Large intestine (tissue), 3 donors: ENCODE results near the gene RSPH6A. TPM values are rescaled to one million over a fixed set of nuclear protein-coding genes. Genes with fewer than 3 reads are reported as not detected.
"Not testable (repeated sequence)": the region's sequence is repeated elsewhere in the genome, so short reads cannot be mapped to it uniquely, and the experiment has no call there.

ENCODE experiments used
- DNase-seq, 2 donors: peaks; one replicate each; pipeline versions ENCODE4 v3.0.0 to v3.0.0-alpha.2; 2013
- H3K27ac ChIP-seq: one replicate; pipeline ENCODE4 v1.5.1; 2013; ENCODE audit warnings: low read length
- H3K27me3 ChIP-seq: 2 replicates; pipeline ENCODE4 v1.6.1; 2013; ENCODE audit warnings: low read length; ENCODE audit not compliant: control insufficient read depth, insufficient read depth
- H3K36me3 ChIP-seq: 2 replicates; pipeline ENCODE4 v1.6.1; 2013; ENCODE audit warnings: low read length; ENCODE audit not compliant: control insufficient read depth, insufficient read depth
- H3K4me1 ChIP-seq: one replicate; pipeline ENCODE4 v1.6.1; 2013; ENCODE audit warnings: low read length; ENCODE audit not compliant: control insufficient read depth, insufficient read depth
- H3K4me3 ChIP-seq: one replicate; pipeline ENCODE4 v1.5.1; 2013; ENCODE audit warnings: low read length
- H3K9me3 ChIP-seq: one replicate; pipeline ENCODE4 v1.6.1; 2013; ENCODE audit warnings: mild to moderate bottlenecking, low read depth, low read length, moderate library complexity; ENCODE audit not compliant: control insufficient read depth
- WGBS: methylation state at CpG from one replicate; pipeline ENCODE4 v1.1.5; 2013; ENCODE audit warnings: low lambda C conversion rate; ENCODE audit not compliant: insufficient coverage; 5-methylcytosine and 5-hydroxymethylcytosine counted together
- polyA plus RNA-seq: library from polyadenylated mRNA; unstranded; fragments of 120-200 nt; gene quantifications from one replicate; pipeline ENCODE4 v1.2.1, GENCODE V29; 2013

RSPH6A gene
- polyA plus RNA-seq, 1 donor, result 0.01 TPM

GRCh38 chr19:45801603-45802175, 13.4 kb downstream of the RSPH6A start:
- H3K27ac ChIP-seq, result no peak overlapping the region
- WGBS, result no CpG with 5 or more reads among the region's 7 CpGs
- DNase-seq, result no peak
- H3K36me3 ChIP-seq, result no peaks in the 10 kb centered on the region
- H3K9me3 ChIP-seq, result peaks cover 7% of the 10 kb centered on the region
- H3K4me3 ChIP-seq, result no peak overlapping the region
- H3K27me3 ChIP-seq, result no peaks in the 10 kb centered on the region
- H3K4me1 ChIP-seq, result no peaks in the 10 kb centered on the region

GRCh38 chr19:45800070-45800553, 15.0 kb downstream of the RSPH6A start:
- H3K9me3 ChIP-seq, result peaks cover 7% of the 10 kb centered on the region
- H3K27ac ChIP-seq, result no peak overlapping the region
- no peaks in the 10 kb centered on the region for H3K27me3 ChIP-seq
- WGBS, result no CpG with 5 or more reads among the region's 8 CpGs
- H3K4me3 ChIP-seq, result no peak overlapping the region
- DNase-seq, result no peak
- no peaks in the 10 kb centered on the region for H3K4me1 ChIP-seq
- H3K36me3 ChIP-seq, result no peaks in the 10 kb centered on the region

GRCh38 chr19:45799541-45799940, 15.6 kb downstream of the RSPH6A start:
- not testable (repeated sequence) for H3K27ac ChIP-seq, H3K9me3 ChIP-seq, DNase-seq, H3K4me1 ChIP-seq, H3K36me3 ChIP-seq, H3K4me3 ChIP-seq, H3K27me3 ChIP-seq
- WGBS, result no CpG with 5 or more reads among the region's 5 CpGs

- 20% methylated on average over 1 of the region's 10 CpGs for WGBS
- no peak overlapping the region for H3K27ac ChIP-seq
- no peaks in the 10 kb centered on the region for H3K27me3 ChIP-seq
- no peaks in the 10 kb centered on the region for H3K4me1 ChIP-seq
- H3K36me3 ChIP-seq, result no peaks in the 10 kb centered on the region
- no peaks in the 10 kb centered on the region for H3K9me3 ChIP-seq
- peak; percentile 46 to 54 for DNase-seq
- no peak overlapping the region for H3K4me3 ChIP-seq
Measured at GRCh38 chr19:45798995-45799517, 16.1 kb downstream of the RSPH6A start.

GRCh38 chr19:45794627-45795026, 20.5 kb downstream of the RSPH6A start:
- Histone ChIP-seq H3K27me3 (no peaks in the 10 kb centered on the region), H3K9me3 (no peaks in the 10 kb centered on the region), H3K4me3 (no peak overlapping the region), H3K27ac (no peak overlapping the region), H3K36me3 (peaks cover 7% of the 10 kb centered on the region), H3K4me1 (peaks cover 6% of the 10 kb centered on the region)
- no CpG with 5 or more reads among the region's 2 CpGs for WGBS
- DNase-seq, result no peak

GRCh38 chr19:45793876-45794275, 21.2 kb downstream of the RSPH6A start:
- H3K4me1 ChIP-seq, result peaks cover 6% of the 10 kb centered on the region
- DNase-seq, result no peak
- no peak overlapping the region for H3K4me3 ChIP-seq
- peaks cover 15% of the 10 kb centered on the region for H3K36me3 ChIP-seq
- no peaks in the 10 kb centered on the region for H3K9me3 ChIP-seq
- H3K27me3 ChIP-seq, result no peaks in the 10 kb centered on the region
- H3K27ac ChIP-seq, result no peak overlapping the region
- WGBS, result no CpG with 5 or more reads among the region's 6 CpGs

- no peak for DNase-seq
- Histone ChIP-seq H3K4me3 (no peak overlapping the region), H3K36me3 (peaks cover 21% of the 10 kb centered on the region), H3K9me3 (no peaks in the 10 kb centered on the region), H3K4me1 (peaks cover 6% of the 10 kb centered on the region), H3K27ac (no peak overlapping the region), H3K27me3 (no peaks in the 10 kb centered on the region)
- 40% methylated on average over 1 of the region's 3 CpGs for WGBS
Measured at GRCh38 chr19:45793178-45793564, 21.9 kb downstream of the RSPH6A start.

GRCh38 chr19:45792470-45793177, 22.5 kb downstream of the RSPH6A start, which contains the start of gene DMWD:
DMWD (minus strand) TSS chr19:45792845; CDS start chr19:45792756, 89 bp downstream.
- H3K9me3 ChIP-seq, result no peaks in the 10 kb centered on the region
- H3K4me1 ChIP-seq, result peaks cover 6% of the 10 kb centered on the region
- peak; percentile 98 for DNase-seq
- no CpG with 5 or more reads among the region's 86 CpGs for WGBS
- H3K27ac ChIP-seq, result no peak within 1 kb of the TSS
- peaks cover 24% of the 10 kb centered on the region for H3K36me3 ChIP-seq
- H3K27me3 ChIP-seq, result no peaks in the 10 kb centered on the region
- peak within 1 kb of the TSS; percentile 77 for H3K4me3 ChIP-seq

GRCh38 chr19:45791744-45792469, 23.2 kb downstream of the RSPH6A start:
- H3K4me3 ChIP-seq, result peak overlapping the region; percentile 77
- peaks cover 6% of the 10 kb centered on the region for H3K4me1 ChIP-seq
- 60% methylated on average over 1 of the region's 31 CpGs for WGBS
- no peak overlapping the region for H3K27ac ChIP-seq
- DNase-seq, result no peak
- H3K36me3 ChIP-seq, result peaks cover 30% of the 10 kb centered on the region
- H3K27me3 ChIP-seq, result no peaks in the 10 kb centered on the region
- H3K9me3 ChIP-seq, result no peaks in the 10 kb centered on the region

GRCh38 chr19:45790942-45791341, 24.2 kb downstream of the RSPH6A start:
- no peak overlapping the region for H3K27ac ChIP-seq
- peaks cover 6% of the 10 kb centered on the region for H3K4me1 ChIP-seq
- 96% methylated on average over 4 of the region's 8 CpGs for WGBS
- DNase-seq, result no peak
- H3K27me3 ChIP-seq, result no peaks in the 10 kb centered on the region
- no peak overlapping the region for H3K4me3 ChIP-seq
- no peaks in the 10 kb centered on the region for H3K9me3 ChIP-seq
- peaks cover 39% of the 10 kb centered on the region for H3K36me3 ChIP-seq
